ENCODE measurements around the gene CALCR.
"Not testable (repeated sequence)": the region's sequence is repeated elsewhere in the genome, so short reads cannot be mapped to it uniquely, and the experiment has no call there.

The CALCR gene

DNA sequence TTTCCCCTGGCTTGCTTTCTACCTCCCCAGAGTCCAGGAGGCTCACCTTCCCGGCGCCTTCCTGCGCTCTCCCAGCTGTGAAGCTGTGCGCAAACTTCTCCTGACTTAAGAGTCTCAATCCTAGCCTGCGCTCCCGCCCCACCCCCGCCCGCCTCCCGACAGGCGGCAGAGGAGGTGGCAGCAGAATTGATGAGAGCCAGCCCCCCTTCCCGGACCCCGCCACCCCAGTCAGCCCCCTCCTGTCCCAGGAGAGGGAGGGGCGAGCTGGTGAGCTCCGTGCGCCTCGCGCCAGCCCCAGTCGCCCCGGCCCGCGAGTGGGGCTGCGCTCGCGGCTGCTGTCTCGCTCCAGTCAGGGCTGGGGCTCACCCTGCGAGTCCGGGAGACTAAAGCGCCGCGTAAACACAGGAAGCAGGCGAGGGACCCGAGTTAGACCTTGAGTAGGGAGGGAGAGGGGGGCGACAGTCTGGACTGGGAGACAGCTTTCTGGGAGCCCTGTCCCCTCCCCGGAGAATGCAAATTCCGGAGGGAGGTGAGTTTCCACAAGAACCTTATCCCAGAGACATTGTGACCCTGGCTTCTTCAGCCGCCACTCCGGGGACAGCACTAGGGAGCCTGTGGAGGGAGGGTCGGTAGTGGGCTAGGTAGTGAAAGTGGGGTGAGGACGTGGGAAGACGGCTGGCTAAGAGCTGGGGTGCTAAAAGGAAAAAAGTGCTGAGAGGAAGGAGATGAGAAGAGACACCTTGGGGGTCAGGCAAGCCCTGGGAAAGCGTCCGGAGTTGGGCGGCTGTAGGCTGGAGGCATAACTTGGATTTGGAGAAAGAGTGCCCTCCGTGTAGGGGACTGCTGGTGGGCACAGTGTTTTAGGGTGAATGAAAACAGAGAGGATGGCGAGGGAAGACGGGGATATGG is at the start of gene CALCR:
TSS of gene CALCR (minus strand) at position 79 of the 909 bp plus-strand sequence. CDS start 87,743 bp downstream, outside the sequence.
- DNase-seq = no peak

DNA sequence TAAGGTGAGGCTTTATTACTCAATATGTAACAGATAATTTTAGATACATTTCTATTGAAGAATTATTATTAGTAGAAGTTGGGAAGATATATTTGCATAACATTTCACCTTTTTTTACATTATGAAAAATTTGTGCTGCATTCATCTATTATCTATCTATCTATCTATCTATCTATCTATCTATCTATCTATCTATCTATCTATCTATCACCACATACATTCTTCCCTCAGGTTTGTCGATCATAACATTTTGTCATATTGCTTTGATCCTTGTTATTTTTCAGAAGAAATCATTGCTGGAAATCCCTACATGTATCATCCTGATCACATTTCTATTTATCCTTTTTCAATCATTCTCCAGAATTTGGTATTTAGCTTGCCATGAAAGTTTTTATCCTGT is 49.3 kb upstream of the CALCR start:
- DNase-seq = no peak

DNA sequence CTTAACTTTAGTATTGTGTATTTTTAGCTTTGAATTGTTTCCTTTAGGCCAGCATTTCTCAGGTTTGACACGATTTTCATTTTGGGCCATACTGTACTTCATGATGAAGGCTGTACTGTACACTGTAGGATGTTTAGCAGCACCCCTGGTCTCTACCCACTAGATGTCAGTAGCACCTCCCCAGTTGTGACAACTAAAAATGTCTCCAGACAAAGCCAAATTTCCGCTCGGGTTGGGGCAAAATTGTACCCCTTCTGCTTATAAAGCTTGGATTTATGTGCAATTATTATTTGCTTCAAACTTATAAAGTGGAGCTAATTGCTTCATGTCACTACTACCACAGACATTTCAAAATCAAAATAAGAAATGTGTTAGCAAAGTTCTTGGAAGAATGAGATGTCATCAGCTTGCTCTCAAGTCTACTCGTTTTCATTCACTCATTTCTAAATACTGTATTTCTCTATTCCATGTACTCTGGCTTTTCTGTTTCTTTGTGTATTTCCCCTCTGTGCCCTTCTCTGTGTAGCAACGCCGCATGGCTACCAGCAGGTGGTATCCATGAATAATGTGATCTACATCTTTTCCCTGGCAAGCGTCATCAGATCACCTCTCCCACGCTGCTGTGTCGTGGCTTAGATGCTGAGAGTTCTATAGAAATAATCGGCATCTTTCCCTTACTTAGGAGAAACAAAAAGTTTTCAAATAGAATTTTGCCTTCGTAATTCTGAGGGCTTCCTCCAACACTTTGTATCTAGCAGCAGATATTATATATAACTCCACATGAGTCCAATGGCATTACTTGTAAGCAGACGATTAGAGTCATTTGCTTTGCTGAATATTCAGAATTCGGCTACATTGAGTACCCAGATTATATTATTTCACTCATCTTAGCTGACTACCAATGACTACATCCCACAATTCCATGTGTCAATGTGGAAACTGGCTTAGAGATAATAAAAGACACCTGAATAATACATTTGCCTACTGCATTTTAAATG is 47.8 kb upstream of the CALCR start:
- no peak for DNase-seq

DNA sequence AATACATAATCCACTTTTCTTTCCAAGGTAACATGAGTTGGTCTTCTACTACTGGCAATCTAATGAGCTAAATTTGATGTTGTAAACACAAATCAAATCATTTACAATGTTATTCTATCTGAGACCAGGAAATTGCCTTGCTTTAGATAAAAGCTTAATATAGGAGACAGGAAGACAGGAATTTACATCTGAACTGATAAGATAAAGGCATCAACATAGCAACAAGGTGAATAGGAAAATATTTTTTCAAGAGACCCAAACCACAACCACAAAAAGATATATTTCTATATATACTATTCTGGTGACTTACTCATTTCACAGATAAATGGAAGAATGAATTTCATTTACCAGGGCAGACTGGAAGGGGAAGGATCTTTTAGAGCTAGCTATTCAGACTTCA is 46.3 kb upstream of the CALCR start:
- no peak for DNase-seq

DNA sequence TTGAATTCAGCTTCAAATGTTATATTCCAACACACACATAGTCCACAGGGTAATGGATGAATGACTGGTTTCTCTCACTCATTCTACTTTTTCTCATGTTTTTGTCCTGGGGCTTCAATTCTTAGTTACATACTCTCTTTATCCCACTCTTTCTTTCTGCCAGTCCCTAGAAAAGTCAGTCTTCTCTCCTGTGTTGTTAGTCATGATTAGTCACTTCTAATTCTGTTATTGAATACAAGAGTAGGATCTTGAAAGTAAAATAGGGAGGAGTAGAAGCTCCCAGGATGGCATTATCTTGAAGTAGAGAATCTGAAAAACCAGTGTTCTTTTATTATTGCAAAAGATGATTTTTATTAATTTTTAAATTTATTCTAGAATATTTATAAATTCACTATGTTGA is 45.5 kb upstream of the CALCR start:
- DNase-seq = no peak

DNA sequence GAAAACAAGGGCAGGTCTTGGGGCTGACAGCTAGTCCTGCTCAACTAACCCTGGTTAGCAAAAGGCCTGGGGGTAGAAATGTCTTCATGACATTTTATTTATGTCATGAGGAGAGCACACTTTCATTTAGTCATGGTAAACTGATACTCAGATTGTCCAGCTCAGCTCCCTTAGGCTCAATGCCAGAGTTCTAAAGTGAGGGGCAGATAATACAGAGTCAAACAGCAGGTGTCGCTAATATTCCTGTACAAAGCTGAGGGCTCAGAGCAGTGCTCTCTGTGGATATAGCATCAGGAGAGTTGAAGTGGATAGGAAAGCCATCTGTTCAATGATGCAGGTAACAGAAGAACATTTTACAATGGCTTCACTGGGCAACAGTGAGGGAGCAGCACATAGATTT is 26.8 kb upstream of the CALCR start:
- no peak for DNase-seq

DNA sequence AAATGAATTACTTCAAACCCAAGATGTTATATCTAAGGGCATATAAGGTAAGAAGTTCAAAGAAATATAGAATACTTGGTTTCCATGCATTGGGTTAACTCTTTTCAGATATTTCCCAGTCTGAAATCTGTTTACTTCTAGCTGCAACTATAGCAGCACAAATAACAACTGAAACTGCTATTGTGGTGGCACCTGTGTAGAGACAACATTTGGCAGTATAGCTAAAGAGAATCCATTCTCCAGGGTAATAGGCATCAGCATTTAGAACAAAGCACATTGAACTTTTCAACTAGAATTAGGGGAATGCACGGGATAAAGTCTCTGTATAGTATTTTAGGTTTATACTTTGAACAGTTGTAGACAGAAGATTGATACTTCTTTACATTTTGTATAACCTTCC is 19.7 kb upstream of the CALCR start:
- DNase-seq = no peak

DNA sequence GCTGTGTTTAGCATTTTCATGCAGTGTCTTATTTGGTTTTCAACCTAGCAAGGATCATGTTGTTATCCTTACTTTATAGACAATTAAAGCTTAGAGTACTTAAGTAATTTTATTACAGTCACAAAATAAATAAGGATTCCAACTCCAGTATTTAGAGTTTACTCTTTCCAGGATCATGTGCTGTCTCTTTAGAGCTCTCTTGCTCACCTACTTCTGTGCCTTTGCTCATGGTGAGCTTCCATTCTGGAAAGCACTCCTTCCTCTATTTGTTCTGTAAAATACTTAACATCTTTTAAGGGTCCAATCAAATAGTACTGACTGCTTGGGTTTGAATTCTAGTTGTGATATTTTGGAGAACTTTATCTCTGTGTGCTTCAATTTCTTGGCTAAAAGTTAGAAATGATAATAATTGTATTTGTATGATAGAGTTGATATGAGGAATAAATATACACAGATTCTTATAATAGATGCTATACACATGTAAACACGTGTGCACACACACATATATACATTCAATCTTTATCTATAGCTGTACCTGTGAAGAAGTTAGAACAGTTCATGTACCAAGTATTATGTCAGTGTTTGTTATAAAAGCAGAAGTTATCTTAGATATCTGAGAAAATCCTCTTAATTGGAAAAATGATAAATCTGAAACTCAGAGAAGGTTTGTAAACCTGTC is 18.2 kb upstream of the CALCR start:
- DNase-seq = no peak

DNA sequence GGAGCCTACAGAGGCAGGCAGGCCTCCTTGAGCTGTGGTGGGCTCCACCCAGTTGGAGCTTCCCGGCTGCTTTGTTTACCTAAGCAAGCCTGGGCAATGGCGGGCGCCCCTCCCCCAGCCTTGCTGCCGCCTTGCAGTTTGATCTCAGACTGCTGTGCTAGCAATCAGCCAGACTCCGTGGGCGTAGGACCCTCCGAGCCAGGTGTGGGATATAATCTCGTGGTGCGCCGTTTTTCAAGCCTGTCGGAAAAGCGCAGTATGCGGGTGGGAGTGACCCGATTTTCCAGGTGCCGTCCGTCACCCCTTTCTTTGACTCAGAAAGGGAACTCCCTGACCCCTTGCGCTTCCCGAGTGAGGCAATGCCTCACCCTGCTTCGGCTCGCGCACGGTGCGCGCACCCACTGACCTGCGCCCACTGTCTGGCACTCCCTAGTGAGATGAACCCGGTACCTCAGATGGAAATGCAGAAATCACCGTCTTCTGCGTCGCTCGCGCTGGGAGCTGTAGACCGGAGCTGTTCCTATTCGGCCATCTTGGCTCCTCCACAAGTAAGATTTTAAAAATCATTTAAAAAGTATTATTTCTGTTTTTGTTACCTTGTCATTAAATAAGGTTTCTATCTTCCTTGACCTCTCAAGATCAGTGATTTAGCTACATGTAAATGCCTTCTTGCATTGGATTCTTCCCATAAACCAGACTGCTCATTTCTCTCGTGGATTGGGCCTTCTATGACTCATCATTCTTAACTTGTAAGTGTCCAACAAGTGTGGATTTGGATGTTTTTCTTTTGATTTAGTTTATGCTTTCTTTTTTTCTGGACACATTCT is 16.9 kb upstream of the CALCR start:
- DNase-seq = not testable (repeated sequence)

DNA sequence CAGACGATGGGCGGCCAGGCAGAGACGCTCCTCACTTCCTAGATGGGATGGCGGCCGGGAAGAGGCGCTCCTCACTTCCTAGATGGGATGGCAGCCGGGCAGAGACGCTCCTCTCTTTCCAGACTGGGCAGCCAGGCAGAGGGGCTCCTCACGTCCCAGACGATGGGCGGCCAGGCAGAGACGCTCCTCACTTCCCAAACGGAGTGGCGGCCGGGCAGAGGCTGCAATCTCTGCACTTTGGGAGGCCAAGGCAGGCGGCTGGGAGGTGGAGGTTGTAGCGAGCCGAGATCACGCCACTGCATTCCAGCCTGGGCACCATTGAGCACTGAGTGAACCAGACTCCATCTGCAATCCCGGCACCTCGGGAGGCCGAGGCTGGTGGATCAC is 11.9 kb upstream of the CALCR start:
- DNase-seq = not testable (repeated sequence)

DNA sequence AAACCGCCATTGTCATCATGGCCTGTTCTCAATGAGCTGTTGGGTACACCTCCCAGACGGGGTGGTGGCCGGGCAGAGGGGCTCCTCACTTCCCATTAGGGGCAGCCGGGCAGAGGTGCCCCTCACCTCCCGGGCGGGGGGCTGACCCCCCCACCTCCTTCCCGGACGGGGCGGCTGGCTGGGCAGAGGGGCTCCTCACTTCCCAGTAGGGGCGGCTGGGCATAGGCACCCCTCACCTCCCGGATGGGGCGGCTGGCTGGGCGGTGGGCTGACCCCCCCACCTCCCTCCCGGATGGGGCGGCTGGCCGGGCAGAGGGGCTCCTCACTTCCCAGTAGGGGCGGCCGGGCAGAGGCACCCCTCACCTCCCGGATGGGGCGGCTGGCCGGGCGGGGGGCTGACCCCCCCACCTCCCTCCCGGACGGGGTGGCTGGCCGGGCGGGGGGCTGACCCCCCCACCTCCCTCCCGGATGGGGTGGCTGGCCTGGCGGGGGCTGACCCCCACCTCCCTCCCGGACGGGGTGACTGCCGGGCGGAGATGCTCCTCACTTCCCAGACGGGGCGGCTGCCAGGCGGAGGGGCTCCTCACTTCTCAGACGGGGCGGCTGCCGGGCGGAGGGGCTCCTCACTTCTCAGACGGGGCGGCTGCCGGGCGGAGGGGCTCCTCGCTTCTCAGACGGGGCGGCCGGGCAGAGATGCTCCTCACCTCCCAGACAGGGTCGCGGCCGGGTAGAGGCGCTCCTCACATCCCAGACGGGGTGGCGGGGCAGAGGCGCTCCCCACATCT is 11.4 kb upstream of the CALCR start:
- not testable (repeated sequence) for DNase-seq

DNA sequence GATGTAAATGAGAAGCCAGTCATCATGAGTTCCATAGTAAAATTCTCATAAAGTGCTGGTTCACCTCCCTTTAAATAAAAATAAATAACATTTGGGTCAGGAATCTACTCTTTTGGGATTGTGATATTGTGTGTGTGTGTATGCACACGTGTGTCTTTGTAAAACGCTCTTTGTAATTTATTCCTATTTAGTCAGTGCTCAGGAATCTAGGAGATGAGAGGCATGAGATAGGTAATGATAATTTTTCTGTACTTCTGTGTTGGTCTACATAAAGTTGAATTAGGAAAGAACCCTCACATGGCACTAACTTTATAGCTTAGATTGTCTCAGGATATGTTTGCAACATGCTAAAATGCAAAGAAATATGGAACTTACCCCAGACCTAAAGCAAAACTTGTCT is 4.9 kb upstream of the CALCR start:
- DNase-seq = no peak

DNA sequence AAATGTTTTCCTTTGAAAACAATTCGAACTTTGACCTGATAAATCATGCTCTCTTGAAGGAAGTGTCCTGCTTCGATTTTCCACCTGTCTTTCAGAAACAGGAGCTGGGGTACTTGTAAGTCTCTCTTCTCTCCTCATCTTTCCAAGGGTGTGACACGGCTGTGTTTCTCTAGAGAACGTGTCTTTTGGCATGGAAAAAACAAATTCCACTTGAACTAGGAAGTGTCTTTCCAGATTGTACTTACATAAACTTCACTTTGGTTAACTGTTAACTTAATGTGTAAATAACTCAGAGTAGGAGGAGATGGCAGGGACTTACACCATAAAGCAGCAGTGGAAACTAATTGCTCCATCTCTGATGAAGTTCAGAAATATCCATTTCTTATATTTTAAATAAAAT is 4.2 kb upstream of the CALCR start:
- DNase-seq = no peak

DNA sequence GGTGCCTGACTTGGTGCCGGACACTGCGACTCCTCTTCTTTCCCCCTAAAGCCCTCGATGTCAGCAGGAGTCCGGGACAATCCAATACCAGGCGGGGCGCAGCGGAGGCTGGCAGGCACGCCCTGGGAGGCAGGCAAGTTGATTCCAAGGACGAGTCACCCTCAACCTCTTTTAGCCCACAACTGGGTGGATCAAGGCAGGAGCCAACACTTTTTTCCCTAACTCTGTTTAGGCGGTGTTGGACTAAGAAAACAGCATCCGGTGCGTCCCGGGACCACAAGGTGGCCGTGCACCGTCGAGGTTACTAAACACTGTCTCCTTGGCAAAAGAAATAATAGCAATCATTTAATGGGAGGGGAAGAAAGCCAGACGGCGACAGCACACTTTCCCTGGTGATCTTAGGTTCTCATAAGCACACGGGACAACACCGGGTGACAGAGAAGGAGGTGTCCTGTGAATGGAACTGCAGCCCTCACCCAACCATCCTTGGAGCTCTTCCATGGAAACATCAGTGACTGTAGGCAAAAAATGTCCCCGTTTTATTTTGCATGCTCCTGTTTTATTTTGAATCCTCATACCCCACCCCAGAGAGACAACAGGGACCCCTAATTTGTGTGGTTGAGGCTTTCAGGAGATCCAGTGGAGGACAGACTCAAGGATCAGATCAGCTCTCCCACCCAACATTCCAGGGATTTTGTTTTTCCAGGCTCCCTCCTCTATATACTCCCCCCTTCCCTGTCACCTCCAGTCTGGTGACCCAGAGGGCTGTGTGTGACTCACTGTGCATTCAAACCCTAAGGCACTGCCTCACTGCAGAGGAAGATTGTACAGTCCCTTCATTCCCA is 1.3 kb upstream of the CALCR start:
- DNase-seq = no peak

DNA sequence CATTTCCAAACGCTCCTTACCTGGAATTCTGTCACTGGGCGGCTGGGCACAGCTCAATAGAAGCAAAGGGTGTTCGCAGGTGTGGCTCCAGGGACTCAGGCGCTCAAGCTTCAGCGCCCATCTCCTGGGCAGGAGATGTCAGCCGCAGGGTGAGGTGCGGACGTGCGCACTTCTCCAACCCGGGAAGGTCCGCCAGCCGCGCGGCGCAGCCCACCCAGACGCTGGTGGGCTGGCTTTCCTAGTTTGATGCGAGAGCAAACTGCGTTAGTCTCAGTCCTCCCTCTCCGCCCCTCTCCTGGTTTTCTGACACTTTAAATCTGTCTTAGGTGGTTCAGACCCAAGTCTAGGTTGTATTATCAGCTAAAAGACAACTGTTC is 267 bp downstream of the CALCR start:
- no peak for DNase-seq

DNA sequence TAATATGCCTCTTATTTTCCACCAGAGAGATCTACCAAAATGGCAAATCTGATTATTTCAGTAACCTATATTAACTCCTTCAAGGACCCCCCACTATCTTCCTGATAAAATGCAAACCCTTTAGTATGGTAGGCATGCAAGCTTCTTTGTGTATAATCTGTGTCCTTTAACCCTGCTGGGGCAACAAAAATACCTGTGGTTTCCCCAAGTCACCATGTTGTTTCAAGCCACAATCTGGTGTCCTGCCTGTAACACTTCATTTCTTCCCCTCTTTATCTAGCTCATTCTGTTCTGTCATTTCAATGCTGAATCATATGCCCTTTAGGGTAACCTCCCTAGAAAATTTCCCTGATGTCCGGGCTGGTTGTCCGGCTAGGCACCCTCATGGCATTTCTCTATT is 5.3 kb downstream of the CALCR start:
- DNase-seq = no peak

DNA sequence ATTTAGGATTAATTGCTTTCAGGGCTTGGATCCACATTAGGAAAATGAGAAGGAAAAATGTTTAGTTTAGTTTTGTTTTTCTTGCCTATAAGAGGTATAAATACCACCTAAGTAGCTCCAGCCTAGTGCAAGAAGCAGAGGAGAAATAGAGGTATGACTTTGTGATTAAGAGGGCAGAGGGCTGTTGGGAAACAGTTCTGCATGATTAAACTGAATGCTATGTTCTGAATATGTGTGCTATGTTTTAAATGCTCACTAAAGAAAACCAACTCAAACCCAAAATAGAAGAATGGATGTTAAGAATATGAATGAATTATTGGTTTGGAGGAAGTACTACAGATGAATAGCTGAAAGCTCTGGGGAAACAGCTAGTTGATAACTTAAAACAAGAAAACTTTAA is 7.6 kb downstream of the CALCR start:
- no peak for DNase-seq

DNA sequence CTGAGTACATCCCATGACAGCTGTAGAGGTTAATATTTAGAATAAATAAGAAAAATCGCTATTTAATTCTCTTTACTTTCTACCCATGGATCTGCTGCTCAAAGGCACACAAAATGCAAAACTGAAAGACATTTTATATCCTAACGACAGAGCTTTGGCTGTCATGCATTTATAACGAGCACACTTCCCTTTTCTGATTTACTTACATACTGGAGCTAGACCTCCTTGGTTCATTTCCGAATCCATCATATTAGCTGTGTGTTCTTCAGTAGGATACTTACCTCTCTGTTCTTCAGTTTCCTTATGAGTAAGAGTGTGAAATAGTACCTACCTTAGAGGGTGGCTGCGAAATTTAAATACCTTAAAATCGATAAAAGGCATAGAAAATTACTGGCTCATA is 10.9 kb downstream of the CALCR start:
- no peak for DNase-seq

DNA sequence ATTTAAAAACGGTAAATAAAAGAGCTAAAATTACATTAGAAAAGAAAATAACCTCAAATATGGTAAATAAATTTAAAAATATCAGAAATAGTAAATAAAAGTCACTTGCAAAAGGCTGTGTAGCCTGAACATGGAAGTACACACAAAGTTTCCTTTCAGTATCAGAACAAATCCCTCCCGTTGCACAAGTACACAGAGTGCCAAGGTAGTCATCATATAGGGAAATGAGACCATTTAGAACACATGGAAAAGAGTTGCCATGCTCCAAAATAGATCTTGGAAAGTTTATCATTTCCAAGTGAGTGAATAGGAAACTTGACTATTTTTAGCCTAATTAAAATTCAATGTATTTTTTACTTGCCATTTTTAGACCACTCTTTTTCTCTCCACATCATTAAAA is 11.6 kb downstream of the CALCR start:
- no peak for DNase-seq

DNA sequence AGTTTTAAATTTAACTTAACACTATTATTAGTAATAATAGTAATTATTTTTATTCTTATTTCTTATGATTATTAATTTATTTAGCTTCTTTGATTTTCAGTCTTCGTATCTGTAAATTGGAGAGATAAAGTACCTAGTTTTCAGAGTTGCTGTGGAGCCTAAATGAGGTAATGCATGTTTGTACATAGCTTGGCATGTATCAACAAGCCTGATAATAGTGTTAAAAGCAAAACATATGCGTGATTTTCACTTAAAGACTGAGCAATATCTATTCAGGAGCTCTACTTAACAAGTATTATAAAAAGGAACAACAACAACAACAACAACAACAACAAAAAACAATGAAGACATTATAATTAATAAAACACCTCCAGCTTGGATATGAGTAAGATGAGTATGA is 12.4 kb downstream of the CALCR start:
- no peak for DNase-seq
